CD1c-positive myeloid dendritic cell (primary cell): Measurements from ENCODE around the gene NACAD.
"Not testable (repeated sequence)": the region's sequence is repeated elsewhere in the genome, so short reads cannot be mapped to it uniquely, and the experiment has no call there.

Experiments used
- DNase-seq: peaks from one replicate; pipeline ENCODE4 v3.0.0-alpha.2; 2016; ENCODE audit errors: extremely low spot score

The NACAD gene

DNA sequence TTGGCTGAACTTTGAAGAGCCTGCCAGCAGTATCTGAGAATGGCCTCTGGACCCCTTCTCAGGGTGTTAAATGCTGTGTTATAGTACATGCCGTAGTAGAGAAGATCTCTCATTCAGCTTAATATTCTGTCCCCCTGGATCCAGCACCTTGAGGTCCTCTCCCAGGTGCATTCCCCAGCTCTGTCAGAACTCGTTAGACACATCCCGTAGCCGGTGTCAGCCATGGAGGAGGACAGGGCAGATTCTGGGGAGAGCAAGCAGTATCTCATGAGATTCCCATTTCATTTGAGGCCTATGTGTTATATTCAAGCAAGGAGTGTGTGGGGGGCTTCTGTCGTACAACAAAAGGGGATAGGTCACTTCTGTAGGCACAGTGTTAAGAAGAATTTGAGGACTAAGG is 34.8 kb downstream of the NACAD start:
- no peak for DNase-seq

DNA sequence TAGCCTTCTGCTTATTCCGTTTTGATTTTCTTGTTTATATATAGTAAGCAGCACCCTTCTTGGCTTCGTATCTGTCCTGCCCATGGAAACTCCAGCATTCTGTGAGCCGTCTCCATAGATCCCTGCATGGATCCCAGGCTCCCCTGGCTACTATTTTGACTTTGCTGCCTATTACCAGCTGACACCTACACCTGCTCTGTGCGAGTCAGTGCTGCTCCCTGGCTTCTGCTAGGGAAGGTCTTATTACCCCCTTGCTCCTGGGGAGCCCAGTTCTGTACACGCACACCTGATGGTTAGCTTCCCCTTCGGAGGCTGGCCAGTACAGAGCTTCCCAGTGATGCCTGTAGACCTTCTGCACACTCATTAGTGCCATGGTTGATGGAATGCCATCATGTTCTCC is 35.4 kb downstream of the NACAD start:
- DNase-seq: no peak

DNA sequence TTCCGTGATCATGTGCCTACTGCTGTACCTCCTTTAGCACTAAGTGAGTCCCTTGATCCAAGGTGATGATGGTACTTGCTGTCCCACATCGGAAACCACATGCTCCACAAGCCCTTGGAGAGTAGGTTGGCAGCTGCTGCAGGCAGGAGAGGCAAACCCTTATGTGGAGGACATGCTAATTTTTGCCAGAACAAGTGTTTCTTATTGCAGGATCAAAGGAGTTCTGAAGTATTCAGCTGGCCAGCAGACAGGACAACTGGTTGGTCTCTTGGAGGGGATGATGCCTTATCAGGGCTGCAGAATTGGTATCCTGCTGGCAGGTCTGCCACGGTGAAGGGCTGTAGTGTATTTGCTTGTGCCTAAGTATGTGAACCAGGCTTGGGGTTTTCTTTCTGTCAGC is 36.8 kb downstream of the NACAD start:
- no peak for DNase-seq

DNA sequence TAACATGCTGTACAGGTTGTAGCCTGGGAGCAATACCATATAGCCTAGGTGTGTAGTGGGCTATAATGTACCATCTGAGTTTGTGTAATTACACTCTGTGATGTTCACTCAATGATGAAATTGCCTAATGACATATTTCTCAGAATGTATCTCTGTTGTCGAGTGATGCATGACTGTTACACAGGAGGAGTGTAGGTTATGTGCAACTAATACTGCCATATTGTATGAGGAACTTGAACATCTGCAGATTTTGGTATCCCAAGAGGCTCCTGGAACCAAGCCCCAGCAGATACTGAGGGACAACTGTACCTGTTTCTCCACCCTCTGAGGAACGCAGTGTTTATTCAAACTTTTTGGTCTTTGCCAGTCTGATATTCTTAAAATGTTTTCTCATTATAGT is 38.6 kb downstream of the NACAD start:
- DNase-seq: no peak

DNA sequence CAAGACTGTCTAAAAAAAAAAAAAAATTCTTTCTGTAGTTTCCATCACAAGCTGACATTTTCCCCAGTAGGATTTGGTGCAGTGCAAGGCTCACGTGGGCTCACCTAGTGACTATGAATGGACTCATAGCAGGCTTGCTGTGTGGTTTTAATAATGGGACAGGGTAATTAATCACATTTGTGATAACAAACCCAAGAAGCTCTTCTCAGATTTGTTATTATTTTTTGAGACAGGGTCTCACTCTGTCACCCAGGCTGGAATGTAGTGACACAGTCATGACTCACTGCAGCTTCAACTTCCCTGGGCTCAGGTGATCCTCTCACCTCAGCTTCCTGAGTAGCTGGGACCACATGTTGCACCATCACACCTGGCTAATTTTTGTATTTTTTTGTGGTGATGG is 40.0 kb downstream of the NACAD start:
- DNase-seq: no peak

DNA sequence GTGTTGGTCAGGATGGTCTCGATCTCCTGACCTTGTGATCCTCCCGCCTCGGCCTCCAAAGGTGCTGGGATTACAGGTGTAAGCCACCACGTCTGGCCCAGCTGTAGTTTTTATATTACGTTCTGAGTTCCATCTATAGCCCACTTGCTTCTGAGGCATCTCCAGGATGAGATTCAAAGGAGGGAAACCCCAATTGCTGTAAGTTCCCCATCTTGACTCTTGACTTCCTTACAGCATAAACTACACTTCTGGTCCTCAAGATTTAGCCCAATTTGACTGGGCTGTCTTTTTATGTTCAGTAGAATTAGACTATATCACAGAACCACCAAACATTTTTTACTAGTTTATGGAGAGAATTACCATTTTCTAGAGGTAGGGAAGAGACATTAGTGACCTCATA is 44.4 kb downstream of the NACAD start:
- DNase-seq: no peak

DNA sequence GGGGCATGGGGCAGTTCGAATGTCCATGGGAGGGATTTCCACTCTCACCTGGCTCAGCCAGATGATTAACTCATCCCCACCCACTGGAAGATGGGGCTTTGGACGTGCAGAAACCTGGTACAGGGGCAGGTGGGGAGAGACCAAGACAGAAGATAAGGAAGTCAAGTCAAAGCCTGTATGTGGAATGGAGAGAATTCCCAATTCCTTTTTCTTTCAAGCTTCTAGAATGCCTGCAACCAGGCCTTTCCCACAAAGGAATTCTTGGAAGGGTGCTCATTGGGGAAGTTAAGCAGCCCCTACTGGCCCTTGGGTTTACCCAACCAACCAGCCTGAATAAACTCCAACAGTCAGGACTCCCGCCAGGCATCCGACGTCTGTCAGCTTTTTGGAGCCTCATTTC is 49.7 kb downstream of the NACAD start:
- DNase-seq: no peak

DNA sequence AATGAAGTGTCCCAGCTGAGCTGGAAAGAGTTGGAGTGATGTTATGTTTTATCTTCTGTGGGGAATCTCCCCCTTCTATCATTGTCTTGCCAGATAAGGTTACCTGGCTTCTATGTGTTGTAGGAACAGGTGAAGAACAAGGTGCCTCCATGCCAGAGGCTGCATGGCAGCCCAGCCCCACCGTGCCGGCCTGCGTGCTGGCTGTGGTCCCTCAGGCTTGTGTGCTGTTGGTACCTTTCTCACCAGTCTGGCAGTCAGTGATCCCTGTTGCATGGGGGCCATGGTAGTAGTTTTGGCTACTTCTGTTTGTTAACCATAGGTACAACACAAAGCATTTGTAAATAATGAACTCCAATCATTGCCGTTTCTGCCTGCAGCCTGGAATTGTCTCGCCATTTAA is 50.9 kb downstream of the NACAD start:
- no peak for DNase-seq

- no peak for DNase-seq
Measured at GRCh38 chr7:45036796-45037195, 52.0 kb downstream of the NACAD start.

- no peak for DNase-seq
Measured at GRCh38 chr7:45036317-45036716, 52.5 kb downstream of the NACAD start.

GRCh38 chr7:45035893-45036292 is 52.9 kb downstream of the NACAD start:
- DNase-seq: no peak

DNA sequence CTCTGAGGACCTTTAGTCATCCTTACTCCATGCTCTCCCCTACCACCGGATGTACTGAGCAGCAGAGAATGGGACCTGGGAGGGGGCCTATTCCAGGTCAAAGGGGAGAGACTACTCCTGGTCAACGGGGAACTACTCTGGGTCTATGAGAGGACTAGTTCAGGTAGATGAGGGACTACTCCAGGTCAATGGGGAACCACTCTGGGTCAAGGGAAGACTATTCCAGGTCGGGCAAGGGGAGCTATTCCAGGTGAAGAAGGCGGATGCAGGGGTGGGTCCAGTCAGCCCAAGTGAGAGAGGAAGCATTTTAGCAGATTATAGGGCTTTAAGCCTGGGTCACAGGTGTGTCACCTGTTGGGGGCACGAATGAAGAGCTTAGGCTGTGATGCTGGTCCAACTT is 53.4 kb downstream of the NACAD start:
- DNase-seq: no peak

- DNase-seq: not testable (repeated sequence)
Measured at GRCh38 chr7:45034710-45035109, 54.1 kb downstream of the NACAD start.

DNA sequence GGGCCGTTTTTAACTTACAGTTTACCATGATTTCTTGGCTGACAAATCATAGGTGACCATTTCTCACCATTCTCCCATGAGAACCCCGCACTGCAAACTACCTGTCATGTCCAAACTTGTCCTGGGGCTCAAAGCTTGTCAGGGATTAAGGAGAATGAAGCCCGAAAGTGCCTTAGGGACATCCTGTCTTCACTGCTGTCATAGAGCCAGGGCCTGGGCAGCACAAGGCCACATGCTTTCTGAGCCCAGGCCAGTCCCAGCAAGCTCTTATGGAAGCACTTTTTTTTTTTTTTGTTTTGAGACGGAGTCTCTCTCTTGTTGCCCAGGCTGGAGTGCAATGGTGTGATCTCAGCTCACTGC is 54.9 kb downstream of the NACAD start:
- DNase-seq: no peak

DNA sequence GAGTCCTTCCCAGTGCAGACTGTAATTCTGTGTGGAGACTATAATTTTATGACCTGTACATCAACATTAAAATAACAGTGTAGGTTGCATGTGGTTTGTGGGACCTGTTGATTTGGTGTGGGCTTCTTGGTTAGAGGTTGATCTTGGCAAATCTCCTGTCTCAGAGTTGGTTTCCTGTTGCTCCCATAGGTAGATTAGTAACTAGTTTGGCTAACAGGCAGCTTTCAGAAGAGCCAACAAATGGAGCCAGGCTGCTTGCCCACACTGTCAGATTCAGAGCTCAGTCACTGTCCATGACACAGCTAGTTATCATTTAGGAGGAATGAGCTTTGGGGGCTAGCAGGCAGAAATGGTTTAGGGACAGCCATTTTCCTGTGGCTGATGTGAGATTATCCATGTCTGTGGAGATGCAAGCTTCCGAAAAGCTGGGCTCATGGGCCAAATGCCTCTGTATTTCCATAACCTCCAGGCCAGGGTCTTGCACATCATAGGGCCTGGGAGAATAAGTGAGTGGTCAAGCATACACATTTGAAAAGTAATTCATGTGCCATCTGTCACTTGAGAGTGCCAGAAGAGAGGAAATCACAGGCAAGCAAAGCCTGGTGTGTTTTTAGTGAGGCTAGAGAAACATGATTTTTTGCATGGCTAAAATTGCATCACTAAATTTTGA is 55.4 kb downstream of the NACAD start:
- DNase-seq: no peak

- no peak for DNase-seq
Measured at GRCh38 chr7:45032421-45032820, 56.3 kb downstream of the NACAD start.

- no peak for DNase-seq
Measured at GRCh38 chr7:45031829-45032228, 56.9 kb downstream of the NACAD start.
